ENCODE measurements around the gene GPC6. TPM values are rescaled to one million over a fixed set of nuclear protein-coding genes. Genes with fewer than 3 reads are reported as not detected.

Gene GPC6
- polyA plus RNA-seq, 1 donor (not counting 4 experiments of a cell fraction or from before 2014, with no cell fraction given) = 0.42 TPM

- dilution Hi-C loops (cut with MboI; ENCODE audit: extremely low pct_ligation_motif_present, low sequenced_read_pairs) = no loop called here
- H3K79me2 ChIP-seq (ENCODE audit: control insufficient read depth, insufficient read depth, low read length) = no peaks in the 10 kb centered on the region
- no peak overlapping the region for H3K4me3 ChIP-seq (ENCODE audit: control insufficient read depth in 2 of 3, extremely low read depth in 1 of 3, insufficient read depth in 2 of 3, low read depth in 1 of 3, low read length in 3 of 3)
- TF ChIP-seq, protein P1, sequence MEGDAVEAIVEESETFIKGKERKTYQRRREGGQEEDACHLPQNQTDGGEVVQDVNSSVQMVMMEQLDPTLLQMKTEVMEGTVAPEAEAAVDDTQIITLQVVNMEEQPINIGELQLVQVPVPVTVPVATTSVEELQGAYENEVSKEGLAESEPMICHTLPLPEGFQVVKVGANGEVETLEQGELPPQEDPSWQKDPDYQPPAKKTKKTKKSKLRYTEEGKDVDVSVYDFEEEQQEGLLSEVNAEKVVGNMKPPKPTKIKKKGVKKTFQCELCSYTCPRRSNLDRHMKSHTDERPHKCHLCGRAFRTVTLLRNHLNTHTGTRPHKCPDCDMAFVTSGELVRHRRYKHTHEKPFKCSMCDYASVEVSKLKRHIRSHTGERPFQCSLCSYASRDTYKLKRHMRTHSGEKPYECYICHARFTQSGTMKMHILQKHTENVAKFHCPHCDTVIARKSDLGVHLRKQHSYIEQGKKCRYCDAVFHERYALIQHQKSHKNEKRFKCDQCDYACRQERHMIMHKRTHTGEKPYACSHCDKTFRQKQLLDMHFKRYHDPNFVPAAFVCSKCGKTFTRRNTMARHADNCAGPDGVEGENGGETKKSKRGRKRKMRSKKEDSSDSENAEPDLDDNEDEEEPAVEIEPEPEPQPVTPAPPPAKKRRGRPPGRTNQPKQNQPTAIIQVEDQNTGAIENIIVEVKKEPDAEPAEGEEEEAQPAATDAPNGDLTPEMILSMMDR (optimal IDR thresholded peaks at IDR 0.05 in 1 of 3, IDR thresholded peaks at IDR 0.05 in 1 of 3, conservative IDR thresholded peaks at IDR 0.05 in 1 of 3; ENCODE audit: extremely low read depth in 1 of 3, insufficient read depth in 2 of 3, low read length in 3 of 3) = no peak
- TF ChIP-seq EZH2 (IDR thresholded peaks at IDR 0.05; ENCODE audit: low read length) = no peak
- no peaks in the 10 kb centered on the region for H3K36me3 ChIP-seq (ENCODE audit: control insufficient read depth in 2 of 2, extremely low read depth in 1 of 2, insufficient read depth in 2 of 2, low read length in 2 of 2)
- no peaks in the 10 kb centered on the region for H3K9me3 ChIP-seq (ENCODE audit: control insufficient read depth, low read depth, low read length)
- H3K27me3 ChIP-seq (ENCODE audit: control insufficient read depth, extremely low read depth, insufficient read depth, low read length) = no peaks in the 10 kb centered on the region
- FAIRE-seq = no peak
- no peak for DNase-seq (ENCODE audit: low read depth, low spot score)
- H3K27ac ChIP-seq (ENCODE audit: control insufficient read depth, insufficient read depth, low read length) = no peak overlapping the region
- H3K9ac ChIP-seq (ENCODE audit: control insufficient read depth, extremely low read depth, insufficient read depth, low read length) = no peak overlapping the region
- H3K9me1 ChIP-seq (ENCODE audit: control insufficient read depth, extremely low read depth, insufficient read depth, low read length) = no peaks in the 10 kb centered on the region
- no peak overlapping the region for H3K4me2 ChIP-seq (ENCODE audit: control insufficient read depth, extremely low read depth, insufficient read depth, low read depth, low read length)
- H4K20me1 ChIP-seq (ENCODE audit: control insufficient read depth, extremely low read depth, insufficient read depth, low read length) = no peaks in the 10 kb centered on the region
- no peak overlapping the region for H2AFZ ChIP-seq (ENCODE audit: control insufficient read depth, low read length)
- no peaks in the 10 kb centered on the region for H3K4me1 ChIP-seq (ENCODE audit: control insufficient read depth, extremely low read depth, insufficient read depth, low read length)
These were observed 524.5 kb downstream of the GPC6 start for GRCh38 chr13:93751117-93751516.

DNA sequence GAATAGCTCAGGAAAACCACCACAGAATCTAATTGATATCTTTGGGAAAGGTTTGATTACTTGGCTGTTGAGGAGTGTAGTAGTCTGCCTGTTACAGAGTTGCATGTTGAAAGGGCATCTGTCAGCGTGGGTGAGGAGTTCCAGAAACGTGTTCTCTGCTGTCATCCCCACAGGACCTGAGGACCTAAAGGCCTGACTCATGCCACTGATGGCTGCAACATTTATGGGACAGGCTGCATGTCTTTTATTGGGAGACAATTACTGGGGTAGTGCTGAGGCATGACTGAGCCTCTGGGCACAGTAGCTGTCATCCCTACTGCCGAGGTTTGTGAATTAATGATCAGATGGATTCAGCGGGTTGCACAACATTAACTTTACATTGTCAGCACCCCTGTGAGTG lies 525.9 kb downstream of the GPC6 start:
- Histone ChIP-seq H4K20me1 (ENCODE audit: control insufficient read depth, extremely low read depth, insufficient read depth, low read length) (no peaks in the 10 kb centered on the region), H3K9me3 (ENCODE audit: control insufficient read depth, low read depth, low read length) (no peaks in the 10 kb centered on the region), H3K4me2 (ENCODE audit: control insufficient read depth, extremely low read depth, insufficient read depth, low read depth, low read length) (no peak overlapping the region), H2AFZ (ENCODE audit: control insufficient read depth, low read length) (no peak overlapping the region), H3K9ac (ENCODE audit: control insufficient read depth, extremely low read depth, insufficient read depth, low read length) (no peak overlapping the region), H3K79me2 (ENCODE audit: control insufficient read depth, insufficient read depth, low read length) (no peaks in the 10 kb centered on the region), H3K27ac (ENCODE audit: control insufficient read depth, insufficient read depth, low read length) (no peak overlapping the region), H3K36me3 (ENCODE audit: control insufficient read depth in 2 of 2, extremely low read depth in 1 of 2, insufficient read depth in 2 of 2, low read length in 2 of 2) (no peaks in the 10 kb centered on the region), H3K4me3 (ENCODE audit: control insufficient read depth in 2 of 3, extremely low read depth in 1 of 3, insufficient read depth in 2 of 3, low read depth in 1 of 3, low read length in 3 of 3) (no peak overlapping the region), H3K27me3 (ENCODE audit: control insufficient read depth, extremely low read depth, insufficient read depth, low read length) (no peaks in the 10 kb centered on the region), H3K4me1 (ENCODE audit: control insufficient read depth, extremely low read depth, insufficient read depth, low read length) (no peaks in the 10 kb centered on the region), H3K9me1 (ENCODE audit: control insufficient read depth, extremely low read depth, insufficient read depth, low read length) (no peaks in the 10 kb centered on the region)
- TF ChIP-seq, protein P1 (optimal IDR thresholded peaks at IDR 0.05 in 1 of 3, IDR thresholded peaks at IDR 0.05 in 1 of 3, conservative IDR thresholded peaks at IDR 0.05 in 1 of 3; ENCODE audit: extremely low read depth in 1 of 3, insufficient read depth in 2 of 3, low read length in 3 of 3) = no peak
- TF ChIP-seq EZH2 (IDR thresholded peaks at IDR 0.05; ENCODE audit: low read length) = no peak
- FAIRE-seq (no peak), DNase-seq (ENCODE audit: low read depth, low spot score) (no peak)
- dilution Hi-C loops (cut with MboI; ENCODE audit: extremely low pct_ligation_motif_present, low sequenced_read_pairs) = no loop called here

Data from keratinocyte (primary cell).